Measurements from ENCODE around the gene PDE4B. TPM values are rescaled to one million over a fixed set of nuclear protein-coding genes. Genes with fewer than 3 reads are reported as not detected.

PDE4B gene
- polyA plus RNA-seq, 1 donor from 2014 or later, result 135 TPM

- no peak overlapping the region for H2AFZ ChIP-seq (ENCODE audit: low read depth, low read length)
- H3K27me3 ChIP-seq (ENCODE audit: insufficient read depth, low read depth, low read length), result no peaks in the 10 kb centered on the region
- no peaks in the 10 kb centered on the region for H3F3A ChIP-seq (ENCODE audit: insufficient read depth, low read length, poor library complexity, severe bottlenecking)
- no peak overlapping the region for H3K4me3 ChIP-seq (ENCODE audit: low read length)
- no peak overlapping the region for H3K4me2 ChIP-seq (ENCODE audit: low read length)
- no peaks in the 10 kb centered on the region for H3K9me2 ChIP-seq (ENCODE audit: insufficient read depth, low read length)
- H3K9ac ChIP-seq (ENCODE audit: low read length), result no peak overlapping the region
- no peaks in the 10 kb centered on the region for H3K9me3 ChIP-seq (ENCODE audit: low read length)
- H3K27ac ChIP-seq (ENCODE audit: low read length), result no peak overlapping the region
- TF ChIP-seq EP300 (conservative IDR thresholded peaks at IDR 0.05; ENCODE audit: poor library complexity, severe bottlenecking) (no peak), TAF1 (IDR thresholded peaks at IDR 0.05; ENCODE audit: low read depth) (no peak), POLR2AphosphoS5 (IDR thresholded peaks at IDR 0.05) (no peak), RAD21 (conservative IDR thresholded peaks at IDR 0.05) (no peak), SMC3 (conservative IDR thresholded peaks at IDR 0.05; ENCODE audit: poor library complexity) (no peak), MXI1 (conservative IDR thresholded peaks at IDR 0.05; ENCODE audit: poor library complexity, severe bottlenecking) (no peak), EZH2 (IDR thresholded peaks at IDR 0.05; ENCODE audit: borderline replicate concordance, insufficient read depth, low read length, poor library complexity, severe bottlenecking) (no peak)
- TF ChIP-seq, protein P1, sequence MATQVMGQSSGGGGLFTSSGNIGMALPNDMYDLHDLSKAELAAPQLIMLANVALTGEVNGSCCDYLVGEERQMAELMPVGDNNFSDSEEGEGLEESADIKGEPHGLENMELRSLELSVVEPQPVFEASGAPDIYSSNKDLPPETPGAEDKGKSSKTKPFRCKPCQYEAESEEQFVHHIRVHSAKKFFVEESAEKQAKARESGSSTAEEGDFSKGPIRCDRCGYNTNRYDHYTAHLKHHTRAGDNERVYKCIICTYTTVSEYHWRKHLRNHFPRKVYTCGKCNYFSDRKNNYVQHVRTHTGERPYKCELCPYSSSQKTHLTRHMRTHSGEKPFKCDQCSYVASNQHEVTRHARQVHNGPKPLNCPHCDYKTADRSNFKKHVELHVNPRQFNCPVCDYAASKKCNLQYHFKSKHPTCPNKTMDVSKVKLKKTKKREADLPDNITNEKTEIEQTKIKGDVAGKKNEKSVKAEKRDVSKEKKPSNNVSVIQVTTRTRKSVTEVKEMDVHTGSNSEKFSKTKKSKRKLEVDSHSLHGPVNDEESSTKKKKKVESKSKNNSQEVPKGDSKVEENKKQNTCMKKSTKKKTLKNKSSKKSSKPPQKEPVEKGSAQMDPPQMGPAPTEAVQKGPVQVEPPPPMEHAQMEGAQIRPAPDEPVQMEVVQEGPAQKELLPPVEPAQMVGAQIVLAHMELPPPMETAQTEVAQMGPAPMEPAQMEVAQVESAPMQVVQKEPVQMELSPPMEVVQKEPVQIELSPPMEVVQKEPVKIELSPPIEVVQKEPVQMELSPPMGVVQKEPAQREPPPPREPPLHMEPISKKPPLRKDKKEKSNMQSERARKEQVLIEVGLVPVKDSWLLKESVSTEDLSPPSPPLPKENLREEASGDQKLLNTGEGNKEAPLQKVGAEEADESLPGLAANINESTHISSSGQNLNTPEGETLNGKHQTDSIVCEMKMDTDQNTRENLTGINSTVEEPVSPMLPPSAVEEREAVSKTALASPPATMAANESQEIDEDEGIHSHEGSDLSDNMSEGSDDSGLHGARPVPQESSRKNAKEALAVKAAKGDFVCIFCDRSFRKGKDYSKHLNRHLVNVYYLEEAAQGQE (IDR thresholded peaks at IDR 0.05; ENCODE audit: borderline replicate concordance), result no peak
- TF ChIP-seq, protein P2, sequence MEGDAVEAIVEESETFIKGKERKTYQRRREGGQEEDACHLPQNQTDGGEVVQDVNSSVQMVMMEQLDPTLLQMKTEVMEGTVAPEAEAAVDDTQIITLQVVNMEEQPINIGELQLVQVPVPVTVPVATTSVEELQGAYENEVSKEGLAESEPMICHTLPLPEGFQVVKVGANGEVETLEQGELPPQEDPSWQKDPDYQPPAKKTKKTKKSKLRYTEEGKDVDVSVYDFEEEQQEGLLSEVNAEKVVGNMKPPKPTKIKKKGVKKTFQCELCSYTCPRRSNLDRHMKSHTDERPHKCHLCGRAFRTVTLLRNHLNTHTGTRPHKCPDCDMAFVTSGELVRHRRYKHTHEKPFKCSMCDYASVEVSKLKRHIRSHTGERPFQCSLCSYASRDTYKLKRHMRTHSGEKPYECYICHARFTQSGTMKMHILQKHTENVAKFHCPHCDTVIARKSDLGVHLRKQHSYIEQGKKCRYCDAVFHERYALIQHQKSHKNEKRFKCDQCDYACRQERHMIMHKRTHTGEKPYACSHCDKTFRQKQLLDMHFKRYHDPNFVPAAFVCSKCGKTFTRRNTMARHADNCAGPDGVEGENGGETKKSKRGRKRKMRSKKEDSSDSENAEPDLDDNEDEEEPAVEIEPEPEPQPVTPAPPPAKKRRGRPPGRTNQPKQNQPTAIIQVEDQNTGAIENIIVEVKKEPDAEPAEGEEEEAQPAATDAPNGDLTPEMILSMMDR (IDR thresholded peaks at IDR 0.05; ENCODE audit: poor library complexity, severe bottlenecking), result no peak
- no peaks in the 10 kb centered on the region for H4K20me1 ChIP-seq (ENCODE audit: insufficient read depth)
- no peaks in the 10 kb centered on the region for H3K79me2 ChIP-seq (replicated peaks; ENCODE audit: insufficient read depth, low read length)
- no peaks in the 10 kb centered on the region for H3K36me3 ChIP-seq (ENCODE audit: insufficient read depth, low read length)
Measured at GRCh38 chr1:66395202-66396061, 602.7 kb downstream of the PDE4B start.

DNA sequence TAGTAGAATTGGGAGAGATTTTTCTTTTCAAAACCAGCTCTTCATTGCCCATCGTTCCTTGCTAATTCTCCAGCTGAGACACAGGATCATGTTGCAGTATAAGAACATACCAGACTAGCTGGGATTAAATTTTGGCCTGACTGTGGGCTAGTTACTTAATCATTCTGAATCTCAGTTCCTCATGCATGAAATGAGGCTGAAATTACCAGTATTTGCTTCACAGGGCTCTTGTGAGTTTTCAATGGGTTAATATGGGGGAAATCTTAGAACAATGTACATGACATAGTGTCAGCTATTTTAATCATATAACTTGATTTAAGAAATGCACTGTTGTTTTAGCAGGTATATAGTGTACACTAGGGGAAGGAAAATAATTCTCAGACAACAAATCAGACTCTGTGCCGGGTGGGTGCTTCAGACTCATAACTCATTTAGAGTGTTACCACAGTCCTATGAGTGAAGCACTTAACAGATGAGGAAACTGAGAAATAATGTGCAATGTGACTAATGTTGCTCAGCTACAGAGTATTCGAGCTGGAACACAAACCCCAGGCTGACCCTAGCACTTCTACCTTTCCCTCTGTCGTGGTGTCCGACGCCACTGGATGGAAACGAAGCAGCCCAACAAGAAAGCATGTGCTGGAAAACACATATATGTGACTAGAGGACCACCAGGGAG, 603.7 kb downstream of the PDE4B start:
- H3K4me2 ChIP-seq (ENCODE audit: low read length), result no peak overlapping the region

More for the DNA sequence above, 603.7 kb downstream of the PDE4B start:
- Histone ChIP-seq H3K4me3 (ENCODE audit: low read length) (no peak overlapping the region), H3K27ac (ENCODE audit: low read length) (no peak overlapping the region), H3K9me2 (ENCODE audit: insufficient read depth, low read length) (no peaks in the 10 kb centered on the region), H3K36me3 (ENCODE audit: insufficient read depth, low read length) (no peaks in the 10 kb centered on the region), H2AFZ (ENCODE audit: low read depth, low read length) (no peak overlapping the region), H3K9ac (ENCODE audit: low read length) (no peak overlapping the region), H3K9me3 (ENCODE audit: low read length) (no peaks in the 10 kb centered on the region), H3K79me2 (replicated peaks; ENCODE audit: insufficient read depth, low read length) (no peaks in the 10 kb centered on the region), H3F3A (ENCODE audit: insufficient read depth, low read length, poor library complexity, severe bottlenecking) (no peaks in the 10 kb centered on the region), H3K27me3 (ENCODE audit: insufficient read depth, low read depth, low read length) (no peaks in the 10 kb centered on the region), H4K20me1 (ENCODE audit: insufficient read depth) (no peaks in the 10 kb centered on the region)
- TF ChIP-seq EP300 (conservative IDR thresholded peaks at IDR 0.05; ENCODE audit: poor library complexity, severe bottlenecking) (no peak), TAF1 (IDR thresholded peaks at IDR 0.05; ENCODE audit: low read depth) (no peak), MXI1 (conservative IDR thresholded peaks at IDR 0.05; ENCODE audit: poor library complexity, severe bottlenecking) (no peak), EZH2 (IDR thresholded peaks at IDR 0.05; ENCODE audit: borderline replicate concordance, insufficient read depth, low read length, poor library complexity, severe bottlenecking) (no peak), SMC3 (conservative IDR thresholded peaks at IDR 0.05; ENCODE audit: poor library complexity) (no peak), POLR2AphosphoS5 (IDR thresholded peaks at IDR 0.05) (no peak), RAD21 (conservative IDR thresholded peaks at IDR 0.05) (no peak)
- TF ChIP-seq, protein P1 (IDR thresholded peaks at IDR 0.05; ENCODE audit: borderline replicate concordance), result no peak
- TF ChIP-seq, protein P2 (IDR thresholded peaks at IDR 0.05; ENCODE audit: poor library complexity, severe bottlenecking), result no peak

Data from neural cell (in vitro differentiated cells).